OCI-LY1 (cell line): ENCODE measurements around the gene PEAK1.
"Not testable (repeated sequence)": the region's sequence is repeated elsewhere in the genome, so short reads cannot be mapped to it uniquely, and the experiment has no call there.

Experiments
- H2AFZ ChIP-seq: fragments of 200-600 bp; sonication (generic), shearing (Covaris generic); 2 replicates; pipeline ENCODE4 v1.6.0; 2014; ENCODE audit warnings: antibody characterized with exemption, mild to moderate bottlenecking, low read length
- H3F3A ChIP-seq: fragments of 200-600 bp; sonication (generic), shearing (Covaris generic); 2 replicates; pipeline ENCODE4 v1.6.0; 2014; ENCODE audit warnings: mild to moderate bottlenecking, antibody characterized with exemption, low read length, moderate library complexity; ENCODE audit not compliant: insufficient read depth
- H3K27ac ChIP-seq: fragments of 200-600 bp; sonication (generic); 2 replicates; pipeline ENCODE4 v1.5.1; 2014; ENCODE audit warnings: low read length, mixed run types, mild to moderate bottlenecking, low read depth; ENCODE audit not compliant: poor library complexity, severe bottlenecking
- H3K27me3 ChIP-seq: fragments of 200-600 bp; sonication (generic); 2 replicates; pipeline ENCODE4 v1.6.0; 2014; ENCODE audit warnings: antibody characterized with exemption, mild to moderate bottlenecking, low read length, moderate library complexity; ENCODE audit not compliant: insufficient read depth
- H3K36me3 ChIP-seq: fragments of 200-600 bp; sonication (generic); 2 replicates; pipeline ENCODE4 v1.6.1; 2014; ENCODE audit warnings: mild to moderate bottlenecking, antibody characterized with exemption, low read length, moderate library complexity, mixed read lengths; ENCODE audit not compliant: insufficient read depth
- H3K4me1 ChIP-seq: fragments of 200-600 bp; sonication (generic); 2 replicates; pipeline ENCODE4 v1.5.1; 2014; ENCODE audit warnings: mild to moderate bottlenecking, low read length, moderate library complexity; ENCODE audit not compliant: insufficient read depth, severe bottlenecking
- H3K4me2 ChIP-seq: fragments of 200-600 bp; sonication (generic), shearing (Covaris generic); 2 replicates; pipeline ENCODE4 v1.6.1; 2014; ENCODE audit warnings: low read length
- H3K4me3 ChIP-seq: fragments of 200-600 bp; sonication (generic); 2 replicates; pipeline ENCODE4 v1.5.1; 2014; ENCODE audit warnings: low read length, low read depth, mild to moderate bottlenecking, mixed read lengths; ENCODE audit not compliant: poor library complexity, severe bottlenecking
- H3K79me2 ChIP-seq: fragments of 200-600 bp; shearing (Covaris generic); 2 replicates; pipeline ENCODE4 v1.6.1; 2016; ENCODE audit warnings: mixed run types, low read length, mixed read lengths; ENCODE audit not compliant: insufficient read depth
- H3K9ac ChIP-seq: fragments of 200-600 bp; sonication (generic), shearing (Covaris generic); 2 replicates; pipeline ENCODE4 v1.6.1; 2014; ENCODE audit warnings: mild to moderate bottlenecking, low read length, mixed read lengths
- H3K9me2 ChIP-seq: fragments of 200-600 bp; sonication (generic), shearing (Covaris generic); 2 replicates; pipeline ENCODE4 v1.6.1; 2014; ENCODE audit warnings: low read depth, mild to moderate bottlenecking, low read length, mixed read lengths
- H3K9me3 ChIP-seq: fragments of 200-600 bp; shearing (Covaris generic); 2 replicates; pipeline ENCODE4 v1.6.1; 2014; ENCODE audit warnings: low read length, mixed read lengths
- H4K20me1 ChIP-seq: fragments of 200-600 bp; sonication (generic), shearing (Covaris generic); 2 replicates; pipeline ENCODE4 v1.6.0; 2016; ENCODE audit warnings: mild to moderate bottlenecking, low read length; ENCODE audit not compliant: insufficient read depth
- CTCF ChIP-seq: fragments of 200-600 bp; sonication (generic), shearing (Covaris generic); IDR thresholded peaks from 2 replicates; pipeline ENCODE4 v1.5.1; 2017; ENCODE audit warnings: mild to moderate bottlenecking, antibody characterized with exemption, low read length, moderate library complexity, mixed read lengths
- EZH2 ChIP-seq: fragments of 200-600 bp; sonication (generic), shearing (Covaris generic); IDR thresholded peaks from 2 replicates; pipeline ENCODE4 v1.8.0; 2017; ENCODE audit warnings: borderline replicate concordance, mixed run types, mild to moderate bottlenecking, antibody characterized with exemption, low read length, moderate library complexity, mixed read lengths

The PEAK1 gene

DNA sequence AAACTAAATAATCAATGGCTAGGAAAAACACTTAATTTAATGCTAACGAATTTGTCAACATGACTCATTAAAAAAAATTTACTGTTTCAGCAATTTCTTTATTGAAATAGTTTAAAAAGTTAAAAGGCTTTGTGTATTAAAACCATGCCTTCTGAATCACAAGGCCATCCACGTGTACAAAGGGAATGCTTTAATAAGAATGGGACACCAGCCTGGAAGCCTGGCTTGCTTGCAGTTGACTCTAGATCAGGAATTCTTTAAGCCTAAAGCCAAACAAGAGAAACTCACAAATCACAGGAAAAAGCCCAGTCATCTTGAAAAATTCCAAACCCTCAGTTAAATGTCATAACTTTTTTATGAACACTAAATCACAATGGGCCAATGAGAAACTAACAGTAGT lies 137.6 kb downstream of the PEAK1 start:
- Histone ChIP-seq H3K9me2 (peaks cover 4% of the 10 kb centered on the region; the same call in 1 of the 2 replicates), H4K20me1 (no peaks in the 10 kb centered on the region), H3K36me3 (no peaks in the 10 kb centered on the region), H3F3A (no peaks in the 10 kb centered on the region), H3K9me3 (no peaks in the 10 kb centered on the region), H3K79me2 (no peaks in the 10 kb centered on the region), H3K4me2 (no peak overlapping the region), H2AFZ (no peak overlapping the region), H3K27ac (no peak overlapping the region), H3K9ac (no peak overlapping the region), H3K27me3 (no peaks in the 10 kb centered on the region), H3K4me3 (no peak overlapping the region), H3K4me1 (no peaks in the 10 kb centered on the region)
- TF ChIP-seq CTCF = no peak
- no peak for TF ChIP-seq EZH2

GRCh38 chr15:77276943-77277342 lies 143.0 kb downstream of the PEAK1 start:
- TF ChIP-seq CTCF = no peak
- no peak for TF ChIP-seq EZH2
- no peak overlapping the region for H3K4me3 ChIP-seq
- H3K36me3 ChIP-seq = no peaks in the 10 kb centered on the region
- no peak overlapping the region for H3K9ac ChIP-seq
- no peak overlapping the region for H3K4me2 ChIP-seq
- no peak overlapping the region for H3K27ac ChIP-seq
- H3K27me3 ChIP-seq = no peaks in the 10 kb centered on the region
- no peaks in the 10 kb centered on the region for H3F3A ChIP-seq
- no peaks in the 10 kb centered on the region for H4K20me1 ChIP-seq
- H3K4me1 ChIP-seq = no peaks in the 10 kb centered on the region
- no peaks in the 10 kb centered on the region for H3K79me2 ChIP-seq
- H2AFZ ChIP-seq = no peak overlapping the region
- H3K9me3 ChIP-seq = no peaks in the 10 kb centered on the region
- no peaks in the 10 kb centered on the region for H3K9me2 ChIP-seq

GRCh38 chr15:77276096-77276495 lies 143.8 kb downstream of the PEAK1 start:
- Histone ChIP-seq H3K27me3 (no peaks in the 10 kb centered on the region), H2AFZ (no peak overlapping the region), H4K20me1 (no peaks in the 10 kb centered on the region), H3K9ac (no peak overlapping the region), H3K36me3 (no peaks in the 10 kb centered on the region), H3K9me2 (no peaks in the 10 kb centered on the region), H3K4me2 (no peak overlapping the region), H3K79me2 (no peaks in the 10 kb centered on the region), H3K4me3 (no peak overlapping the region), H3F3A (no peaks in the 10 kb centered on the region), H3K9me3 (no peaks in the 10 kb centered on the region), H3K4me1 (no peaks in the 10 kb centered on the region), H3K27ac (no peak overlapping the region)
- no peak for TF ChIP-seq CTCF

DNA sequence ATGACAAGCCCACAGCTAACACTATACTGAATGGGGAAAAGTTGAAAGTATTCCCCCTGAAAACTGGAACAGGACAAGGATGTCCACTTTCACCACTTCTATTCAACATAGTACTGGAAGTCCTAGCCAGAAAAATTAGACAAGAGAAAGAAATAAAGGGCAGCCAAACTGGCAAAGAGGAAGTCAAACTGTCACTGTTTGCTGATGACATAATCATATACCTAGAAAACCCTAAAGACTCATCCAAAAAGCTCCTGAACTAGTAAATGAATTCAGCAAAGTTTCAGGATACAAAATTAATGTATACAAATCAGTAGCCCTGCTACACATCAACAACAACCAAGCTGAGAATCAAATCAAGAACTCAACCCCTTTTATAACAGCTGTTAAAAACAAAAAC lies 146.8 kb downstream of the PEAK1 start:
- not testable (repeated sequence) for H3K9me3 ChIP-seq, H3K79me2 ChIP-seq, H3K9ac ChIP-seq, H2AFZ ChIP-seq, H3K9me2 ChIP-seq, H3F3A ChIP-seq, H4K20me1 ChIP-seq, H3K27ac ChIP-seq, H3K27me3 ChIP-seq, H3K4me2 ChIP-seq, H3K4me1 ChIP-seq, H3K4me3 ChIP-seq, H3K36me3 ChIP-seq
